22Rv1 (cell line): Measurements from ENCODE around the gene UBXN2A.

Experiments used
- ZFX ChIP-seq: fragments of 450-650 bp; IDR thresholded peaks from 2 replicates; pipeline ENCODE4 v1.6.1; 2017; ENCODE audit warnings: antibody characterized with exemption, borderline replicate concordance
- TF ChIP-seq, protein P1 (sequence below): fragments of 450-650 bp; IDR thresholded peaks from 2 replicates; pipeline ENCODE4 v1.5.1; 2017; ENCODE audit warnings: mild to moderate bottlenecking

DNA sequence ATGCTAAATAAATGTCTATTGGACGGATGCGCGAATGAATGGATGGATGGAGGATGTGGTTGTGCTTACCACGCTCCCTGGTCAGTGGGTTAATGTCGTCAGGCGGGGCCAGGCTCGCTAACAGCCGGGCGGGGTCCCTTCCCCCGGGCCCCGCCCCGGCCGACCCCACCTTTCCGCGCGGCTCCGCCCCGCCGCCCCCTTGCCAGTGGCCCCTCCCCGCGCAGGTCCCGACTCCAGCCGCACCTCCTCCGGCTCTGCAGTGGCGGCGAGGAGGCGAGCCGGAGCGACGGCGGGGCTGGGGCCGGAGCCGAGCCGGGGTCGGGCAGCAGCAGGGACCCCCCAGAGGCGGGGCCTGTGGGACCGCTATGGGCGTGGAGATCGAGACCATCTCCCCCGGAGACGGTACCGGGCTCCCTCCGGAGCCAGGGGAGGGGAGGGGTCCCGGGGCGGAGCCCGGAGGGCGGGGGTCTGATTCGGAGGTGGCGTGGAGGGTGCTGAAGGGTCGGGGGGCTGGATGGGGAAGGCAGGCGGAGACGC, 109.3 kb downstream of the UBXN2A start, which contains the start of gene FKBP1B:
- TF ChIP-seq, protein P1, sequence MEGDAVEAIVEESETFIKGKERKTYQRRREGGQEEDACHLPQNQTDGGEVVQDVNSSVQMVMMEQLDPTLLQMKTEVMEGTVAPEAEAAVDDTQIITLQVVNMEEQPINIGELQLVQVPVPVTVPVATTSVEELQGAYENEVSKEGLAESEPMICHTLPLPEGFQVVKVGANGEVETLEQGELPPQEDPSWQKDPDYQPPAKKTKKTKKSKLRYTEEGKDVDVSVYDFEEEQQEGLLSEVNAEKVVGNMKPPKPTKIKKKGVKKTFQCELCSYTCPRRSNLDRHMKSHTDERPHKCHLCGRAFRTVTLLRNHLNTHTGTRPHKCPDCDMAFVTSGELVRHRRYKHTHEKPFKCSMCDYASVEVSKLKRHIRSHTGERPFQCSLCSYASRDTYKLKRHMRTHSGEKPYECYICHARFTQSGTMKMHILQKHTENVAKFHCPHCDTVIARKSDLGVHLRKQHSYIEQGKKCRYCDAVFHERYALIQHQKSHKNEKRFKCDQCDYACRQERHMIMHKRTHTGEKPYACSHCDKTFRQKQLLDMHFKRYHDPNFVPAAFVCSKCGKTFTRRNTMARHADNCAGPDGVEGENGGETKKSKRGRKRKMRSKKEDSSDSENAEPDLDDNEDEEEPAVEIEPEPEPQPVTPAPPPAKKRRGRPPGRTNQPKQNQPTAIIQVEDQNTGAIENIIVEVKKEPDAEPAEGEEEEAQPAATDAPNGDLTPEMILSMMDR: no peak
- TF ChIP-seq ZFX: no peak
